Mucosa of stomach (tissue), 1 donor: ENCODE results near the gene TRPC5OS.

ENCODE experiments used
- H3K27me3 ChIP-seq: one replicate; pipeline ENCODE4 v1.7.0; 2013; ENCODE audit warnings: mild to moderate bottlenecking, low read length; ENCODE audit not compliant: control insufficient read depth, insufficient read depth
- H3K36me3 ChIP-seq: one replicate; pipeline ENCODE4 v1.7.0; 2013; ENCODE audit warnings: low read length; ENCODE audit not compliant: control insufficient read depth, insufficient read depth
- H3K4me1 ChIP-seq: one replicate; pipeline ENCODE4 v1.7.0; 2013; ENCODE audit warnings: mild to moderate bottlenecking, low read length; ENCODE audit not compliant: control insufficient read depth, insufficient read depth
- H3K4me3 ChIP-seq: one replicate; pipeline ENCODE4 v1.7.0; 2013; ENCODE audit warnings: low read length
- H3K9ac ChIP-seq: one replicate; pipeline ENCODE4 v1.7.0; 2013; ENCODE audit warnings: mild to moderate bottlenecking, low read length, moderate library complexity
- H3K9me3 ChIP-seq: one replicate; pipeline ENCODE4 v1.7.0; 2013; ENCODE audit warnings: mild to moderate bottlenecking, low read length, moderate library complexity; ENCODE audit not compliant: control insufficient read depth
- donor health status: Pancreatic carcinoma.

Gene TRPC5OS

DNA sequence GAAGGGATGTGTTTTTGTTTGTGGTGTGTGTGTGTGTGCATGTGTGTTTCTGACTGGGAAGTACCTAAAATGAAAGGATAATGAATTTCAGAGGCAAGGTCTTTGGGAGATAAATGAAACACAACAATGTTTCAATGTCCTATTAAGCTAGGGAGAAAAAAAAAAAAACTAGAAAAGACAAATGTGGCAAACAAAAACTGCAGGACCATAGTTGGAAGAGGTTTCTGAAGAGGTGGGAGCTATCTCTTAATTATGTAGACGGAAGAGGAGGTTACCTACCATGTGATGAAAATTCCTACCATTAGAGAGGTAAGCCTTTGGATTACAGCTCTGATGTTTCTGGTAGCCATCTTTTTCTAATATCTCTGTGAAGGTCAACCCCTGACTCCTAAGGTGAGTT lies at the start of gene TRPC5OS:
TRPC5OS (plus strand) TSS at position 301 of the 400 bp plus-strand sequence. CDS start 25,669 bp downstream, outside the sequence.
- Histone ChIP-seq H3K27me3 (no peaks in the 10 kb centered on the region), H3K9ac (no peak within 1 kb of the TSS), H3K9me3 (no peaks in the 10 kb centered on the region), H3K4me1 (no peaks in the 10 kb centered on the region), H3K36me3 (no peaks in the 10 kb centered on the region), H3K4me3 (no peak within 1 kb of the TSS)

DNA sequence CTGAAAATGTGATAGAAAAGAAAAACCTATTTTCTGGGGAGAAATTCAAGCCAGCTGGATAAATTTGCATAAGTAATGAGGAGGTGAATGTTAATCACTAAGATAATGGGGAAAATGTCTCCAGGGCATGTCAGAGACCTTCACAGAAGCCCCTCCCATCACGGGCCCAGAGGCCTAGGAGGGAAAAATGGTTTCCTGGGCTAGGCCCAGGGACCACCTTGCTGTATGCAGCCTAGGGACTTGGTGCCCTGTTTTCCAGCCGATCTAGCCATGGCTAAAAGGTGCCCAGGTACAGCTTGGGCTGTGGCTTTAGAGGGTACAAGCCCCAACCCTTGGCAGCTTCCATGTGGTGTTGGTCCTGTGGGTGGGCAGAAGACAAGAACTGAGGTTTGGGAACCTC lies 46.6 kb upstream of the TRPC5OS start:
- H3K36me3 ChIP-seq = no peaks in the 10 kb centered on the region
- no peak overlapping the region for H3K9ac ChIP-seq
- H3K4me3 ChIP-seq = no peak overlapping the region
- H3K4me1 ChIP-seq = no peaks in the 10 kb centered on the region
- H3K9me3 ChIP-seq = no peaks in the 10 kb centered on the region
- H3K27me3 ChIP-seq = no peaks in the 10 kb centered on the region

GRCh38 chrX:111830571-111830970 lies 45.4 kb upstream of the TRPC5OS start:
- Histone ChIP-seq H3K9ac (no peak overlapping the region), H3K27me3 (no peaks in the 10 kb centered on the region), H3K4me3 (no peak overlapping the region), H3K9me3 (no peaks in the 10 kb centered on the region), H3K4me1 (no peaks in the 10 kb centered on the region), H3K36me3 (no peaks in the 10 kb centered on the region)

GRCh38 chrX:111831343-111831742 lies 44.6 kb upstream of the TRPC5OS start:
- Histone ChIP-seq H3K9ac (no peak overlapping the region), H3K4me3 (no peak overlapping the region), H3K36me3 (no peaks in the 10 kb centered on the region), H3K4me1 (no peaks in the 10 kb centered on the region), H3K27me3 (no peaks in the 10 kb centered on the region), H3K9me3 (no peaks in the 10 kb centered on the region)

DNA sequence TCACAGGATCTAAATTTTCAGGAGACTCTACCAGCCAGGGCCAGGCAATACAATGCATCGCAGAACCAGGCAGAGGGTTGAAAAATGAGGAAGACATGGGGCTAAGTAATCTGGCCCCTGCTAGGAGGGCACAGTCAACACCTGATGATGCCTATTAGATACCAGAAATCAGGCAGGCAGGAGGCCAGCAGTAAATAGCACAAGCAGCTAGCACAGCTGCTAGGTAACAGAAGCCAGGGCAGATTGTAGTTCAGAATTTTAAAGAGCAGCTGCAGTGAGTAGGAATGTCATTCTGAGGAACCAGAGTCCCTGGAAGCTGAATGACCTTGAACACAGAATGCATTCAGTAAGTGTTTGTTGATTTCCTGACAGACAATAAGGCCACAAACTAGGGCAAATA lies 38.8 kb upstream of the TRPC5OS start:
- Histone ChIP-seq H3K4me1 (no peaks in the 10 kb centered on the region), H3K27me3 (no peaks in the 10 kb centered on the region), H3K9me3 (no peaks in the 10 kb centered on the region), H3K36me3 (no peaks in the 10 kb centered on the region), H3K9ac (no peak overlapping the region), H3K4me3 (no peak overlapping the region)

DNA sequence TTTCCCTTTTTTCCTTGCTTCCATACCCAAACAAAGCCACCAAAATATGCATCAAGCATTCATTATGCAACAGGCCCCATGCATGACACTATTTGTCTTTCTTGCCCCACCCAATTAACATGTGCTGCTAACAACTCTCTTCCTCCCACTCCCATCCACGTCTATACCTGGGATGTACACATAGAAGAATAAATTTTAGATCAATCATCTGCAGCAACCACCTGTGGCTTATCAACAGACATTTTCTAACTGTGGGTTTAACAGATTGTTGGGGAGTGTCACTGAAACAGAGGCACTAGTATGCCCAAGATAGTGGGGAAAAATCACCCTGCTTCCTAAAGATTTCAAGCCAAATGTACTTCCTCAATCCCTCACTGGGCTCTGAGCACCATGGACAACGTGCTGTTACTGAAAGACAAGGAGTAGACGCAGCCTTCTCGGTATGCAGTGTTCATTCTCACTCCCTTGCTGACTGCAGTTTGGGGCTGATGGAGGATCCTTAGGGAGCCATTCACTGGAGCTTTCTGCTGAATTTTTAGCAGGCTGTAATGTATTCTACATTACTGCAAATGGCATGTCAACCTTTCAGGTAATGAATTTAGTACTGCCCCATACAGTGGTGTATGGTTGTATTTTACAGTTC lies 28.4 kb upstream of the TRPC5OS start:
- Histone ChIP-seq H3K4me1 (no peaks in the 10 kb centered on the region), H3K9me3 (no peaks in the 10 kb centered on the region), H3K36me3 (no peaks in the 10 kb centered on the region), H3K4me3 (no peak overlapping the region), H3K27me3 (no peaks in the 10 kb centered on the region), H3K9ac (no peak overlapping the region)

DNA sequence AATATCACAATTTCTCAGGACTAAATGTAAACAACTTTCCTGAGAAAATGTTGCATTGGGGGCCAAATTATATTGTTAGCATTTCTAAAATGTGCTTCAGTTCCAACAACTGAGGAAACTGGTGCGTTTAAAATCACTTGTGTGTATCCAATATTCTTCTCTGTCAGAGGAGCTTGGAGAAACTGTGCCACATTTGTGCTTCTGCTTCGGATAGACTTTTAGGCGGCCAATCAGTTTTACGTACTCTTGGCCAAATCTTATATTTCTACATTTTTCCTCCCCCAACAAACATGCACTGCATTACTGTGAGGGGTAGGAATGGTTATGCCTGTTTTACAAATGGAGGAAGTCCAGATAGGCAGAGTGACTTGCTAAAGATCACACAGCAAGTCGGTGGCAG lies 27.4 kb upstream of the TRPC5OS start:
- Histone ChIP-seq H3K4me1 (no peaks in the 10 kb centered on the region), H3K4me3 (no peak overlapping the region), H3K9ac (no peak overlapping the region), H3K9me3 (no peaks in the 10 kb centered on the region), H3K27me3 (no peaks in the 10 kb centered on the region), H3K36me3 (no peaks in the 10 kb centered on the region)

- Histone ChIP-seq H3K9ac (no peak overlapping the region), H3K4me1 (no peaks in the 10 kb centered on the region), H3K9me3 (no peaks in the 10 kb centered on the region), H3K4me3 (no peak overlapping the region), H3K36me3 (no peaks in the 10 kb centered on the region), H3K27me3 (no peaks in the 10 kb centered on the region)
These were observed 25.0 kb upstream of the TRPC5OS start for GRCh38 chrX:111850975-111851374.

DNA sequence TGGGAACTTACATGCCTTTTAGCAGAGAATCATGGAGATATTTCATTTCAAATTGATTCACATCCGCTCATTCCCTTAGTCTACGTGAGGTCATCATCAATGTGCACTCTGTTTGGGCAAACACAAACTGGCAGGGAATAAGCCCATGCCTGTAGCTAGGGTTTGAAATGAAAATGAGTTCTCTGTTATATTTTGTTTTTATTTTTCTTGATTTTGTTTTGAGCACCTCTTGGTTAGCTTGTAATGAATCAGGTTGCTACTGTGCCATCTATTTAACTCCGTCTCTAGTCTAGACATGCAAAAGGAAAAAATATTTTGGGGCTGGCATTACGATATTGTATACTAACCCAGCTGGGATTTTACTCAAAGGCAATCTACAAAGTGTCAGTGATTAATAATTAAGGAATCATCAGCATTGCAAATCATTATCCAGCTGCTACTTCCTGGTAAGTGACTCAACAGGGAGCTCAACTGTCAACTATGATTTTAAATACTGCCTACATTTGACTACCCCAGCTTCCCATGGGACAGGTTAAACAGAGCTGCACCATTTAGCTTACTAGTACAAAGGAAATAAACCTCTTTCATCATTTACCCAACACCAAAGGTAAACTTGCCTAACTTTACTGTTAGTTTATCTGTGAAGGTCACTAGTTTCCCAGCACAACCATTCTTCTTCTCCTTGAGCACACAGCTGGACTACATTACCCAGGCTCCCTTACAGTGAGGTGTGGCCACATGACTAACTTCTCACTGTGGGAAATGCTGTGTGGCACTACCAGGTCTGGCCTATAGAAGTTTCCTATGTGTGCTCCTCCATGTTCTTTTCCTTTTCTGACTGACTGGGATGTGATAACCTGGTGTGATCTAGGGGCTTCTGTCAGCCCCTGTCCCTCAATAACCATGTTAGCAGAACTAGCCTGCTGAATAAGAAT lies 21.2 kb upstream of the TRPC5OS start:
- Histone ChIP-seq H3K27me3 (no peaks in the 10 kb centered on the region), H3K9me3 (no peaks in the 10 kb centered on the region), H3K4me3 (no peak overlapping the region), H3K9ac (no peak overlapping the region), H3K36me3 (no peaks in the 10 kb centered on the region), H3K4me1 (no peaks in the 10 kb centered on the region)

GRCh38 chrX:111857534-111858060 lies 18.4 kb upstream of the TRPC5OS start:
- Histone ChIP-seq H3K9me3 (no peaks in the 10 kb centered on the region), H3K36me3 (no peaks in the 10 kb centered on the region), H3K27me3 (no peaks in the 10 kb centered on the region), H3K9ac (no peak overlapping the region), H3K4me3 (no peak overlapping the region), H3K4me1 (no peaks in the 10 kb centered on the region)

- no peaks in the 10 kb centered on the region for H3K27me3 ChIP-seq
- H3K36me3 ChIP-seq = no peaks in the 10 kb centered on the region
- no peak overlapping the region for H3K9ac ChIP-seq
- H3K9me3 ChIP-seq = no peaks in the 10 kb centered on the region
- H3K4me3 ChIP-seq = no peak overlapping the region
- no peaks in the 10 kb centered on the region for H3K4me1 ChIP-seq
These were observed 14.4 kb upstream of the TRPC5OS start for GRCh38 chrX:111861605-111862004.

- Histone ChIP-seq H3K9me3 (no peaks in the 10 kb centered on the region), H3K27me3 (no peaks in the 10 kb centered on the region), H3K4me1 (no peaks in the 10 kb centered on the region), H3K9ac (no peak overlapping the region), H3K4me3 (no peak overlapping the region), H3K36me3 (no peaks in the 10 kb centered on the region)
These were observed 8.7 kb upstream of the TRPC5OS start for GRCh38 chrX:111867236-111867635.
